IPS DF 19.7 (cell line): Measurements from ENCODE around the gene ARHGAP15.

ENCODE experiments used
- DNase-seq: peaks from one replicate; pipeline ENCODE4 v3.0.0-alpha.2; 2013; ENCODE audit warnings: low read depth, low spot score

The ARHGAP15 gene

DNA sequence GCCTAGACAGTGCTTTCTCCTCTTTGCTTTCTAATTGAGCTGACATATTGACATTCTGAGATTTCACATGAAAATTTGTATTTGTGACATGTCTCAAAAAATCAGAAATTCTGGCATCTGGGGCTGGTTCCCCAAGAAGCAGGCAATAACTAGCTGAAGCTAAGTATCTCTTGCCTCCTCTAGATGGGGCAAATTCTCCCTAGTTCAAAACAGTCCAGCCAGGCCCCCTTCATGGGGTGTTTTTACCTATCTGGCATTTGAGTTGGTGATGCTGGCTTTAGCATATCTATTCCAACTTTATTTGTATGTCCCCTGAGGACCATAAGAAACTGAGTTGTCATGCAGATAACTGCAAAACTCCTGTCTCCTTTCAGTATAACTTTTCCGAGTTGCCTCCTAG is 39.9 kb downstream of the ARHGAP15 start:
- DNase-seq, result no peak

DNA sequence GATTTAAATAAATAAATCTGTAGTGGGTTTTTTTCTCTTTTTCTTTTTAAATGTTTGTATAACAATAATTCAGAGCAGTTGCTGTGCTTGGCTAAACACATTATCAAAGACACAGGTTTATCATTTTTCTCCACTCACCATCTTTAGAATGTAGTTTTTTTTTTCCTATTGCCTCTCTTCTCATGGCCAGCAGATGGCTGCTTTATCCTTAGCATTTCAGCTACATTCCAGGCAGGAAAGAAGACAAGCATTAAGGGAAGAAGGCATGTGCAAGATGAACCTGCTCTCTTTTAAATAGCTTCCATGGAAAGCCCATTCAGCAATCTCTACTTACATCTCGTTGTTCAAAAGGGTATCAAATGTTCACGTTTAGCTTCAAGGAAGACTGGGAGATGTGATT is 42.6 kb downstream of the ARHGAP15 start:
- DNase-seq, result no peak

DNA sequence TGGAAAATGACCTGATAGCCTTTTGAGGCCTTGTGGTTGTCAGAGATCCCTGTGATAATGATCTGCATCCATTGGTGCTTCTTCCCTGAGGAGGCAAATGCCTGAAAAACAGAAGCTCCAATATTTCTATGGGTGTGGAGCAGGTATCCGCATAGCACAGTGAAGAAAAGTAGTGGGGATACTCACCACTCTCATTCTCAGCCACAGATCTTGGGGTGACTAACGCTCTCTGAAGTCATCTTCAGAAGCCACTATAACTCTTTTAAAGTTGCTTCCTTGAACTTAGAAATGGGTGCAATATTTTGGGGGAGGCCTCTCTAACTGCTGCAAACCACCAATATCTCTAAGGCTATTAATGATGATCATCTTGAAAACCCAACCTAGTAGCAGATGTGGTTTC is 46.2 kb downstream of the ARHGAP15 start:
- no peak for DNase-seq

DNA sequence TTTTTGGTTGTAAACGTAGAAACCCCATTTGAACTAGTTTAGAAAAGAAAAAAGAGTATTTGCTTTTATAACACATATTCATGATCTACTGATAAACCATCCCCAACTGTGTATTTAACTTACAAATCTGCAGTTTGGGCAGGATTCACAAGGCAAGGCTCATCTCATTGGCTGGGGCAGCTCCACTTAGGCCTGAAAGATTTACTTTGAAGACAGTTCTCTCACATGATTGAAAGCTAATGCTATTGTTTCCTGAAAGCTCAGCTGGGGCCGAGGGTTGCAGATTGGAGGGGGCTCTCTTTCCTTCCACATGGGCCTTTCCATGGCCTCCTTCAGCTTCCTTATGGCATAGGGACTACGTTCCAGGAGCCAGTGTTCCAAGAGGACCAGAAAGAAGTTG is 47.4 kb downstream of the ARHGAP15 start:
- DNase-seq, result no peak

DNA sequence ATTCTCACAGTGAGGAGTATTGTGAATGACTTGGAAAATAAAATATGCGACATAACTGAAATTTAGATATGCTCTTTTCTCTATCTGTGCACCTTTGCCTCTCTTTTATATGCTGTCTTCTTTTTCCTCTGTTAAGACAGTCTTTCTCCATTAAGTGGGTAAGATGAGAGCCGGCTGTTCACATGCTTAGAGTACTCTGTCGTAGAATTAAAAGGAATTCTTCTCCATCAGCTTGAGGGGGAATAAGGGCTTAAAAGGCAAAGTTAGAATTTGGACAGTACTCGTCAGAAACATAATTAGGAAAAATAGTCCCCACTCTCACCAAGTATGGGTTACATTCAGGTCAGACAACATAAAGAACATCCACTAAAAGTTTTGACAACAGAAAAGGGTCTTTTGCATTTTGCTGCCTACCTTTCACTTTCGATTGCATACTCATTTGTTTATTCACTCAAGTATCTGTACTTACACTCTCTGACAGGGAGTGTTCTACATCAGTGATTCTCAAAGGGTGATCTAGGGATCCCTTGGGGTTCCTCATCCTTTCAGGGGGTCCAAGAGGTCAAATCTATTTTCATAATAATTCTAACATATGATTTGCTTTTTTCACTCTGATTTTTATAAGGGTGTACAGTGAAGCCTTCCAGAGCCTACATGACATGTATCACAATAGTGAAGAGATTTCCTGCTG is 48.0 kb downstream of the ARHGAP15 start:
- no peak for DNase-seq

DNA sequence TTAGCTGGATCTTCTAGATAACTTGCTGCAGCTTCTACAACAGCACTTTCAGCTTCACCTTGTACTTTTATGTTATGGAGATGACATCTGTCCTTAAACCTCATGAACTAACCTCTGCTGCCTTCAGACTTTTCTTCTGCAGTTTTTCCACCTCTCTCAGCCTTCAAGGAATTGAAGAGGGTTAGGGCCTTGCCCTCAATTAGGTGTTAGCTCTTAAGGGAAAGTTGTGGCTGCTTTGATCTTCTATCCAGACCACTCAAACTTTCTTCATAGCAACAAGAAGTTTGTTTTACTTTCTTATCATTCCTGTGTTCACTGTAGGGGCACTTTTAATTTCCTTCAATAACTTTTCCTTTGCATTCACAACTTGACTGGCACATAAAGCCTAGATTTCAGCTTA is 52.3 kb downstream of the ARHGAP15 start:
- DNase-seq, result no peak

DNA sequence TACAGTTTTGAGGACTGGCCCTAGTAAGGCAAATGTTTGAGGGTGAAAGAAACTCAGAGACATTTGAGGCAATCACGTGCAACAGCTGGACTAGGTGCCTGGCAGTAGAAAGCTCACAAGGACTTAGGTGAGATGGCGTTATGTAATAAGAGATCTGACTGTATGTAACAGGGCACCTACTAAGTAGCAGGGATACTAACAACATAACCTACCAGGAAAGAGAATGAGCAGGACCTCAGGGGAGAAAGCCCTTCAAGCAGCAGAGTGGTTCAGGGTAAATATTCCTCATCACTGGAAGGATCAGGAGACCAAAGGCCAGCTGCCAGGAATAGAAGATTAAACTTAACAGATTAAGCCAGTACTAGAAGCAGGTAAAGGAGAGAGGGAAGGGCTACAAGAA is 53.4 kb downstream of the ARHGAP15 start:
- DNase-seq, result no peak

DNA sequence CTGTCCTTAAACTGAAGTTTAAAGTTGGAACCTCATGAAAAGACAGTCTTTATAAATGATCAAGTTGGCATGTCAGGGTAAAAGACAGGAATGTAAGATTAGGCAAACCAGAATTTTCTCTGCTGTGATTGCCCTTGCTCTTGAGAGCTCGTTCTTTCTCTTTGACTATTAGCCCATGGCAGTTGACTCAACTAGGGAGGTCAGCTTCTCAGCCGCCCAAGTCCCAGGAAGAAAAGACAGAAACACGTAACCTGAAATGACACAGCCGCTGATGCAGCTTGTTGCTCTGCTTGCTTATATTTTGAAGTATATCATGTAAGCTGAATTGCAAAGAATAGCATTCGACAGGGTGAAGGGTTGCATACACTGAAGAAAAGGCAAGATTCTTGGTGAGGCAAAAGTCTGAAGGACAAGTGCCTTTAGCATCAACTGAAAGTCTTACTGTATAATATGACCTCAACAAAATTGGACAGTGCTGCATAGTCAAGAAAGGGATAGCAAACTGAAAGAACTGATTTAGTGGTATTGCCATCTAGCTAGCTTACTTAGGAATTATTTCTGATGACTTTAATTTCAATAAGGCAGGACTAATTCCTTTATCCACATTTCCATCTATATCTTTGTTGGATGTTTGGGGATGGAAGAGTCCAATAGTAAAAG is 54.7 kb downstream of the ARHGAP15 start:
- no peak for DNase-seq

DNA sequence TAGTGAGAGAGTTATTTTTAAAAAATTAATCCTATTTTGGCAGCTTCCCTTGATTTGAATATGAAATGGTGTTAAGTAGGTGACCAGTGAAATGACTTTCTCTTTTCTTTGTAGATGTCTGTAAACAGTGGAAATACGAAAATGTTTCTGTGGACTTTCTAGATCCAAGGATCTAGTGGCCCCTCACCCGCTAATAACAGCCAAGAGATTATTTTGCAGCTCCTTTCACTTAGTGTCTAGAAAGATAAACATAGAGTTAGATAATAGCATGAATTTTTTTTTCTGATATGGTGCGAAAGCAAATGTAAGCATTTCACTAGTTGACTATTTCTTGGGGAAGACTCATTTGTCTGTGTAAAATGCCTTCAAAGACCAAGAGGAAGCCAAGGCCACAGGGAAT is 57.7 kb downstream of the ARHGAP15 start:
- DNase-seq, result no peak

DNA sequence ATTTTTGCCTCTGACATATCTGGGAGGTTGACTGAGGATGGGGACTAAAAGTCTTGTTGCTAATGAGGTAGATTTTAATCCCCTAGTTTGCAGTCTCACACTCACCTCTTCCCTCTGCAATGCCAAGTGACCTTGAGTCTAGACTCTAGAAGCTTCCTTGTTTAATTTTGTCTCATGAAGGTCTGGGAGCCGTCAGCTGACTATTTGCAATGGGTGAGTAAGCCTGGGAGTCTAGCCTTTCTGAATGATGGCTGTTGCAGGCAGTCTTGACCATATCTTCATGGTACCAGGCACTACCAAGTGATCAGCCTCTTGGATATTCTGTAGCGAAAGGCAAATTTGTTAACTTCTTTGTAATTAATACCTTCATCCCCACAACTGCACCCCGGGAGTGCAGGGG is 61.2 kb downstream of the ARHGAP15 start:
- no peak for DNase-seq

DNA sequence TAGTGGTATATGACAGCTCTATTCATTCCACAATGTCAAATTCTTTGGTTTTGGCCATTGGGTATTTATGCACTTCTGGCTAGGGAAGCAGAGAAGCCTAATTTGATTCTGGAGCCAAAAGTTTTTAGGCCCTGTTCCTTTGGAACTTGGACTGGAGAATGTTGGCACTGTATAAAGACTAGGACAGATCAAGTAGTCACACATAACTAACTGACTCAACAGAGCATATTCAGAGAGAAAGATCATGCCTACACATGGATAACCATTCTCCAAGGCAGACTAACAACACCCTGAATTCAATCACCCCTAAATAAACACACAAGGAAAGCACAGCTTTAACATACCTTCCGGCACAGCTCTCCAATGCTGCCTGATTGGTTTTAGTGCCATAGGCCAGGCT is 62.9 kb downstream of the ARHGAP15 start:
- no peak for DNase-seq

DNA sequence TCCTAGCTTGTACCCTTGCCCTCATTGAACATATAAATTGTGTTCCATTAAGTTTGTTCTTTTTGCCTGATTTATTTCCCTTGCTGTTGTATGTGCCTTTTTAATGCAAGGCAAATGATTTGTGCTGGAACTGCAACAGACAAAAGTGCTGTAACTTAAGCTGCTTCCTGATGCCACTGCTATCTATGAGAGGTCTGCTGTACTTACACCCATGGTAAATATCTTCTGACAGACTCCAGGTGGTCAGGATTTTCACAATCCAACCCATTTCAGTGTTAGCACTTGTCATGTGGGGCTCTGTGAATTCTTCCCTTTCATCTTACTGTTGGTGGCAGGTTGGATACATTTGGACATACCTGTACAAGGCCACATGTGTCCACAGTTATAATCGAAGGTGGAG is 63.5 kb downstream of the ARHGAP15 start:
- DNase-seq, result no peak

DNA sequence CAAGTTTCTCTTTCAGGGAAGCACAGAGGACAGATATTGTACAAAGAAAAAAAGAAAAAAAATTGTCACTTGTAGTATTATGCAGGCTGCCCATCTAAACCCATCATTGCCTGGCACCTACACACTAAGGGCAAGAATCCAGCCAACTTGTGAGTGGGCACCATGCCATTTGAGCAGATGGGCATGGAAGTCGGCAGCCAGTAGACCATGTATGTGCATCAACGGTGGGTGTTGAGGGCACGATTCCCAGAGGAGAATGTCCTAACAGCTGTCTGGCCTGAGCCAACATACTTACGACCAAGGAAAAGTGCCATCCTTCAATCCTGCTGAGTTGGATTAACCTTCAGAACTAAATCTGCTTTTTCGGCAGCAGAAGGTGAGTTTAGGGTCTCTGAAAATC is 63.9 kb downstream of the ARHGAP15 start:
- DNase-seq, result no peak

DNA sequence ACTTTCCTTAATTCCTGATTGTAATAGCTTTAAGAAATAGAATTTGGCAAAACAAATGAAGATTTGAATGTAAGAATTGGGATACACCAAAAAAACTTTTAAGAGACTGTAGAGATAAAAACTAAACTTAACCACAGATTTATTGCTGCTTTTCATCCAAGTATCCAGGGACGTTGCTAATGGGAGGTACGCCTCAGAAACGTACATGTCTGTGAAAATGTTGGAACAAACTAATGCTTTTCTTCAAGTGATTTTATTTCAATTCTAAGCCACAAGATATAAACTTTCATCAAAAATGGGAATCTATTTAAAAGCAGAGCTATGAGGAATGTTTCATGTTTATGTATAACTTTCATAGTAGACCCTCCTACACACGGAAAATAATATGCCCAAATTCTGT is 66.3 kb downstream of the ARHGAP15 start:
- DNase-seq, result no peak

DNA sequence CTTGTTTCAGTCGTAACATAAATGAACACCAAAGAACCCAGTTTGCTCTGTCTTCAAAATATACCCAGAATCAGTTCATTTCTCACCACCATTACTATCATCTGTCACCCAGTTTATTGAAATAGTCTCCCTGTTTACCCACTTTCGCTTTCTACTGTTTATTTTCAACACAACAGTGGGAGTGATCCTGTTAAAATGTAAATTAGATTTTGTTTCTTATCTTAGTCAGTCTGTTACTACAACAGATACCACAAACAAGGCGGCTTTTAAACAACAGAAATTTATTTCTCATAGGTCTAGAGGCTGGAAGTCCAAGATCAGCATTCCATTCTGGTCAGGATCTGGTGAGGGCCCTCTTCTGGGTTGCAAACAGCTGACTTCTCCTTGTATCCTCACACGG is 74.8 kb downstream of the ARHGAP15 start:
- no peak for DNase-seq

DNA sequence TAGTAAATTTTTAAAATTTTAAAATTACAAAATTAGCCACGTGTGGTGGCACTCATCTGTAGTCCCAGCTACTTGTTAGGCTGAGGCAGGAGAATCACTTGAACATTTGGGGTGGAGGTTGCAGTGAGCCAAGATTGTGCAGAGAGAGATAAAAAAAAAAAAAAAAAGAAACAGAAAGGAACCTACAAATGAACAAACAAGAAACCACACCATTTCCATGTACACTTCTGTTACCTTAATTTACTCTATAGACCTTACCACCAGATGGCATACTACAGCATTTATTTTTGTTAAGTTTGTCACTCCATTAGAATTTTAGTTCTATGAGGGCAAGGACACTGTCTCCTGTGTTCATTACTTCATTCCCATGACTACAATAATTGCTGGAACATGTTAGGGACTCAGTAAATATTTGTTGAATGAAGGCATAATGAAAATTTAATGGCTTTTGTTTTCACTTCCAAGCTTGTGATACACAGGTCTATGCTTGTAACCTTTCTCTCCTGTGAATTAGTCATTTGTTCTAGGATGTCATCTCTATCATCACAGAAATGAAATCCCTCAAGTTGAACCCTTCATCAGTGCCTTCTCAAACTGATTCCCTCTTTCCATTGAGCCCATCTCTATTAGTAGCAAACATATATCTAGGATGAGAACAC is 76.0 kb downstream of the ARHGAP15 start:
- DNase-seq, result no peak

DNA sequence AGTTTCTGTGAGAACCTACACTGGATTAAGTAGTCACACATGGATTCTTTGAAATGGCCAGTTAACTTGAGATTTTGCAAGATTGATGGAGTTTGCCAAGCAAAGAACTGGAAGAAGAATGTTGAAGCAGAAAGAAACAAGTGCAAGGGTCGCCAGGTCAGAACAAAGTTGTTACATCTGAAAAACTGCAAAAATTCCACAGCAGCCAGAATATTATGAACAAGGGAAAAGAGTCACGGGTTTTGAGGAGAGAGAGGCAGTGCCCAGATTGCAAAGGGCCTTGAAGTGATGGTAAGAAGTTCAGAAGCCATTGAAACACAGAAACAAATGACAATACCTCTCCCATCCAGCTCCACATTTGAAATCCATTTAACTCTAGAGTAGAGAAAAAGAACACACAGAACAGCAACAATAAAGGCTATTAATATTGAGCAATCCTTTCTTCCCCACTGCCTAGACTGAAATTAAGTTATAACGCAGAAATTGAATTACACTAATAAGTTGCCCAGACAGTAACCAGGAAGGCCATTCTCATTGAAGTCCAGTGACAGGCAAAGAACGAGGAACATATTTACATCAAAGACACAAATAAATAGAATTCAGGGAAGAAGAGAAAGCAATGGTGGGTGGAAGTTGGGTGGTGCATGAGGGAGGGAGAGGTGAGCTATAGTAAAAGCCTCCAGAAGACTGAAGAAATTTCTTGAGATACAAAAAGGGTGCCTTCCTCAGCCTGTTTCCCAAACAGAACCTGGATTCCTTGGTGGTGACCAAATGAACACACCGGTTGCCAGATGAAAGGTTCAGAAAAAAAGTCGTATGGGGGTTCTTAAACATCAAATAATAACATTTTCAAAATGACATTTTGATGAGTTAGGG is 80.6 kb downstream of the ARHGAP15 start:
- no peak for DNase-seq

DNA sequence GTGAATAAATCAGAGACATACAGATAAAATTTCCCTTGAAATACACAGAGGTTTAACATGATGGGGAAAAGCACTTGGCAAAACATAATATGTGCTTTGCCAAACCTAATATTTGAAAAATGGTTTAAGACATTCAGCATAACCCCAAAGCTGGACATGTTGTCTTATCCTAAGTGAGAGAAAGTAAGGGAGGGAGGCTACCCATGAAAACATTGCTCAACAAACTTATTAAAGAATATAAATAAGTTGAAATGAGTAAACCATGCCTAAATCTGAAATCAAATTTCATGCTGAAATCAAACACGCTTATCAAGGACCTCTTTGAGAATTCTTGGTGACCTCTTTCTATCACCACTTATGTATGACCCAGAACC is 81.2 kb downstream of the ARHGAP15 start:
- DNase-seq, result no peak

DNA sequence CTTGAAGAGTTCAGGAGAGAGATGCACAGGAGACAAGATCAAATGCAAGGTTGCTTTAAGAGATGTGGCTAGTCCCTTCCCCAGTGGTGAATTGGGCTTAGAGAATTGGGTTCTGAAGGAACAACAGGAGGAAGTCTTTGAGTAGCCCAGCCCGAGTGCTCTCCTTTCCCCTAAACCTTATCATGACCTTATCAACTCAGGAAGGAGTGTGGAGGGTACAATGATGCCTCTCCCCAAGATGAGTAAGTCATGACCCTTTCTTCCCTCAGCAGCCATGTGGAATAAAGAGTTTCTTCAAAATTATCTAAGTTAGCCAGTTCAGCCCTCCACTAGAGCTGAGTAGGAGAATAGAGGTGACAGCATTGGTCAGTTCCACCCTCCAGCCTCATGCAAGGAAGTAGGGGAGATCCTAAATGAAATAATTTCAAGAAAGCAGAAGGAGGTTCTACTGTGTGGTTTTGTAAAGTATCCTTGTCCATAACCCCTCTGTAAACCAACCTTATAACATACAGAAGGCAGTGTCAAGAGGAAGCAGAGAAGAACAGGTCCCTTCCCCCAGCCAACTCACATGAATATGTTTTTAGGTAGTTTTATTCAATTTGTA is 88.4 kb downstream of the ARHGAP15 start:
- DNase-seq, result no peak

DNA sequence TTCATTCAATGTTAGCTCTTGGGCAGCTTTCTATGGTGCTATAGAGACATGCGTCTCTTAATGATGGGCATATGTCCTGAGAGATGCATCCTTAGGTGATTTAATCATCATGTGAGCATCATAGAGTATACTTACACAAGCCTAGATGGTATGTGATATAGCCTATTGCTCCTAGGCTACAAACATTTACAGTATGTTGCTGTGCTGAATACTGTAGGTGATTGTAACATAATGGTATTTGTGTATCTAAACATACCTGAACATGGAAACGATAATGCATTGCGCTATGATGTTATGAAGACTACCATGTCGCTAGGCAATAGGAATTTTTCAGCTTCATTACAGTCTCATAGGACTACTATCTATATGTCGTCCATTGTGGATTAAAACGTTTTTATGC is 89.4 kb downstream of the ARHGAP15 start:
- DNase-seq, result no peak

DNA sequence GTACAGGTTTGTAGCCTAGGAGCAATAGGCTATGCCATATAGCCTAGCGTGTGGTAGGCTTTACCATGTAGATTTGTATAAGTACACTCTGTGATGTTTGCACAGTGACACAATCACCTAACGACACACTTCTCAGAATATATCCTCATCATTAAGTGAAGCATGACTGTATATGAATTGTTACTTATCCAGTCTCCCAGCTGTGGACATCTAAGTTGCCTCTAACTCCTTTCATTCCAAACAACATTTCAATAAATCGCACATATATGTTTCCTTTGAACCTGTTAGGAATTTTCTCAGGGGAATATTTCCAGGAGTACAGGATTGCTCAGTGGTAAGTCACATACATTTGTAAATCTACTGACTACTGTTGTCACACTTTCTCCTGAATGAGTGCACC is 90.0 kb downstream of the ARHGAP15 start:
- DNase-seq, result no peak

DNA sequence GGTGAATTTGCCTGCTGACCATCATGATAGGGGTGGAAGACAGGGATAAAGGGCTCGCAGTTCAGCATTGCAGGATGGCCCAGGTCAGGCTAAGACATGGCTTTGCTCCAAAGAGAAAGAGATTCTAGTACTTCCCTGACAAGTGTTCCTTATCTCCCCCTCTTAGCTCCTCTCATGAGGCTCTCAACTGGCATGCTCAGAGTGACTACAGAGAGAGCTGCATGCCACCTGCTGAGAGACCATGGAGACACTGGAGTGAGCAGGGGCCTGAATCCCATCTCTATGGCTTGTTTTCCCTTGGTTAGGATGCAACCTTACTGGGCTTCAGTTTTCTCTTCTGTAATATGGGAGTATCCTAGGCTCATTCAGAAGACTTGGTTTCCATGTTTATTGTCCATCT is 94.3 kb downstream of the ARHGAP15 start:
- DNase-seq, result no peak
